Liver (tissue), 3 donors: ENCODE measurements around the gene SERPINB2.

Experiments used
- SP1 ChIP-seq: IDR thresholded peaks from 2 replicates; pipeline ENCODE4 v1.6.1; 2018; ENCODE audit warnings: antibody characterized with exemption, mild to moderate bottlenecking
- YY1 ChIP-seq: IDR thresholded peaks from 2 replicates; pipeline ENCODE4 v1.6.1; 2016; ENCODE audit warnings: antibody characterized with exemption, mild to moderate bottlenecking
- TF ChIP-seq, protein P1 (sequence below): fragments of 150-350 bp; IDR thresholded peaks from 2 replicates; pipeline ENCODE4 v1.5.1; 2017; ENCODE audit warnings: improper control_type of control experiment, low read depth, low read length; ENCODE audit not compliant: missing input control
- TF ChIP-seq, protein P2 (sequence below): IDR thresholded peaks from 2 replicates; pipeline ENCODE4 v1.6.1; 2016; ENCODE audit warnings: antibody characterized with exemption, mild to moderate bottlenecking
- donor health status: healthy.
- donor health status: healthy.

GRCh38 chr18:63904694-63905093 lies 17.2 kb downstream of the SERPINB2 start:
- TF ChIP-seq, protein P1, sequence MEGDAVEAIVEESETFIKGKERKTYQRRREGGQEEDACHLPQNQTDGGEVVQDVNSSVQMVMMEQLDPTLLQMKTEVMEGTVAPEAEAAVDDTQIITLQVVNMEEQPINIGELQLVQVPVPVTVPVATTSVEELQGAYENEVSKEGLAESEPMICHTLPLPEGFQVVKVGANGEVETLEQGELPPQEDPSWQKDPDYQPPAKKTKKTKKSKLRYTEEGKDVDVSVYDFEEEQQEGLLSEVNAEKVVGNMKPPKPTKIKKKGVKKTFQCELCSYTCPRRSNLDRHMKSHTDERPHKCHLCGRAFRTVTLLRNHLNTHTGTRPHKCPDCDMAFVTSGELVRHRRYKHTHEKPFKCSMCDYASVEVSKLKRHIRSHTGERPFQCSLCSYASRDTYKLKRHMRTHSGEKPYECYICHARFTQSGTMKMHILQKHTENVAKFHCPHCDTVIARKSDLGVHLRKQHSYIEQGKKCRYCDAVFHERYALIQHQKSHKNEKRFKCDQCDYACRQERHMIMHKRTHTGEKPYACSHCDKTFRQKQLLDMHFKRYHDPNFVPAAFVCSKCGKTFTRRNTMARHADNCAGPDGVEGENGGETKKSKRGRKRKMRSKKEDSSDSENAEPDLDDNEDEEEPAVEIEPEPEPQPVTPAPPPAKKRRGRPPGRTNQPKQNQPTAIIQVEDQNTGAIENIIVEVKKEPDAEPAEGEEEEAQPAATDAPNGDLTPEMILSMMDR: no peak
- TF ChIP-seq, protein P2, sequence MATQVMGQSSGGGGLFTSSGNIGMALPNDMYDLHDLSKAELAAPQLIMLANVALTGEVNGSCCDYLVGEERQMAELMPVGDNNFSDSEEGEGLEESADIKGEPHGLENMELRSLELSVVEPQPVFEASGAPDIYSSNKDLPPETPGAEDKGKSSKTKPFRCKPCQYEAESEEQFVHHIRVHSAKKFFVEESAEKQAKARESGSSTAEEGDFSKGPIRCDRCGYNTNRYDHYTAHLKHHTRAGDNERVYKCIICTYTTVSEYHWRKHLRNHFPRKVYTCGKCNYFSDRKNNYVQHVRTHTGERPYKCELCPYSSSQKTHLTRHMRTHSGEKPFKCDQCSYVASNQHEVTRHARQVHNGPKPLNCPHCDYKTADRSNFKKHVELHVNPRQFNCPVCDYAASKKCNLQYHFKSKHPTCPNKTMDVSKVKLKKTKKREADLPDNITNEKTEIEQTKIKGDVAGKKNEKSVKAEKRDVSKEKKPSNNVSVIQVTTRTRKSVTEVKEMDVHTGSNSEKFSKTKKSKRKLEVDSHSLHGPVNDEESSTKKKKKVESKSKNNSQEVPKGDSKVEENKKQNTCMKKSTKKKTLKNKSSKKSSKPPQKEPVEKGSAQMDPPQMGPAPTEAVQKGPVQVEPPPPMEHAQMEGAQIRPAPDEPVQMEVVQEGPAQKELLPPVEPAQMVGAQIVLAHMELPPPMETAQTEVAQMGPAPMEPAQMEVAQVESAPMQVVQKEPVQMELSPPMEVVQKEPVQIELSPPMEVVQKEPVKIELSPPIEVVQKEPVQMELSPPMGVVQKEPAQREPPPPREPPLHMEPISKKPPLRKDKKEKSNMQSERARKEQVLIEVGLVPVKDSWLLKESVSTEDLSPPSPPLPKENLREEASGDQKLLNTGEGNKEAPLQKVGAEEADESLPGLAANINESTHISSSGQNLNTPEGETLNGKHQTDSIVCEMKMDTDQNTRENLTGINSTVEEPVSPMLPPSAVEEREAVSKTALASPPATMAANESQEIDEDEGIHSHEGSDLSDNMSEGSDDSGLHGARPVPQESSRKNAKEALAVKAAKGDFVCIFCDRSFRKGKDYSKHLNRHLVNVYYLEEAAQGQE: no peak
- TF ChIP-seq SP1 (no peak), YY1 (no peak)
